Neural cell (in vitro differentiated cells): Measurements from ENCODE around the gene WDR20. TPM values are rescaled to one million over a fixed set of nuclear protein-coding genes. Genes with fewer than 3 reads are reported as not detected.

Experiments
- H2AFZ ChIP-seq: fragments of 200-600, 300-800 bp; sonication (generic), shearing (Covaris generic); 2 replicates; pipeline ENCODE4 v1.6.0; 2014; ENCODE audit warnings: low read depth, mild to moderate bottlenecking, antibody characterized with exemption, low read length, moderate library complexity
- H3F3A ChIP-seq: fragments of 200-600 bp; shearing (Covaris generic); 2 replicates; pipeline ENCODE4 v1.6.1; 2016; ENCODE audit warnings: mild to moderate bottlenecking, moderate library complexity, mixed read lengths, antibody characterized with exemption, low read length; ENCODE audit not compliant: insufficient read depth, poor library complexity, severe bottlenecking
- H3K27ac ChIP-seq: fragments of 200-600, 300-800 bp; sonication (generic), shearing (Covaris generic); 2 replicates; pipeline ENCODE4 v1.5.1; 2014; ENCODE audit warnings: mild to moderate bottlenecking, low read length, moderate library complexity
- H3K27me3 ChIP-seq: fragments of 300-800, 200-600 bp; sonication (generic), shearing (Covaris generic); 2 replicates; pipeline ENCODE4 v1.6.0; 2014; ENCODE audit warnings: mild to moderate bottlenecking, low read depth, low read length, moderate library complexity; ENCODE audit not compliant: insufficient read depth
- H3K36me3 ChIP-seq: fragments of 300-800, 200-600 bp; sonication (generic), shearing (Covaris generic); 2 replicates; pipeline ENCODE4 v1.5.1; 2014; ENCODE audit warnings: mild to moderate bottlenecking, antibody characterized with exemption, low read length, moderate library complexity; ENCODE audit not compliant: insufficient read depth
- H3K4me2 ChIP-seq: fragments of 300-800, 200-600 bp; sonication (generic), shearing (Covaris generic); 2 replicates; pipeline ENCODE4 v1.6.0; 2014; ENCODE audit warnings: mild to moderate bottlenecking, low read length
- H3K4me3 ChIP-seq: fragments of 300-800, 200-600 bp; sonication (generic), shearing (Covaris generic); 2 replicates; pipeline ENCODE4 v1.5.1; 2014; ENCODE audit warnings: mild to moderate bottlenecking, low read length, moderate library complexity
- H3K79me2 ChIP-seq: fragments of 200-600 bp; shearing (Covaris generic); replicated peaks from 2 replicates; pipeline ENCODE4 v1.6.0; 2014; ENCODE audit warnings: mild to moderate bottlenecking, low read length, moderate library complexity; ENCODE audit not compliant: insufficient read depth
- H3K9ac ChIP-seq: fragments of 300-800, 200-600 bp; sonication (generic), shearing (Covaris generic); 2 replicates; pipeline ENCODE4 v1.6.1; 2016; ENCODE audit warnings: mild to moderate bottlenecking, low read length, mixed read lengths
- H3K9me2 ChIP-seq: fragments of 200-600 bp; shearing (Covaris generic); 2 replicates; pipeline ENCODE4 v1.6.1; 2016; ENCODE audit warnings: mild to moderate bottlenecking, low read length, mixed read lengths; ENCODE audit not compliant: insufficient read depth
- H3K9me3 ChIP-seq: fragments of 200-600, 300-800 bp; sonication (generic), shearing (Covaris generic); 2 replicates; pipeline ENCODE4 v1.6.1; 2016; ENCODE audit warnings: mild to moderate bottlenecking, mixed run types, low read length, moderate library complexity, mixed read lengths
- H4K20me1 ChIP-seq: fragments of 200-600 bp; shearing (Covaris generic); 2 replicates; pipeline ENCODE4 v1.6.1; 2016; ENCODE audit warnings: mild to moderate bottlenecking, mixed run types; ENCODE audit not compliant: insufficient read depth
- EP300 ChIP-seq: fragments of 450-650 bp; conservative IDR thresholded peaks from 2 replicates; pipeline ENCODE4 v1.6.1; 2014; ENCODE audit warnings: antibody characterized with exemption, mild to moderate bottlenecking, moderate library complexity; ENCODE audit not compliant: poor library complexity, severe bottlenecking
- EZH2 ChIP-seq: fragments of 200-600, 300-800 bp; shearing (Covaris generic), sonication (generic); IDR thresholded peaks from 2 replicates; pipeline ENCODE4 v1.6.1; 2014; ENCODE audit warnings: antibody characterized with exemption, low read length, borderline replicate concordance, mild to moderate bottlenecking; ENCODE audit not compliant: insufficient read depth, poor library complexity, severe bottlenecking
- MXI1 ChIP-seq: fragments of 450-650 bp; conservative IDR thresholded peaks from 2 replicates; pipeline ENCODE4 v1.6.1; 2014; ENCODE audit warnings: antibody characterized with exemption, mild to moderate bottlenecking; ENCODE audit not compliant: poor library complexity, severe bottlenecking
- POLR2AphosphoS5 ChIP-seq: IDR thresholded peaks from 2 replicates; pipeline ENCODE4 v1.6.1; 2012
- RAD21 ChIP-seq: fragments of 450-650 bp; conservative IDR thresholded peaks from 2 replicates; pipeline ENCODE4 v1.6.1; 2014; ENCODE audit warnings: antibody characterized with exemption, mild to moderate bottlenecking, moderate library complexity
- REST ChIP-seq: IDR thresholded peaks from 2 replicates; pipeline ENCODE4 v1.6.1; 2012; ENCODE audit warnings: borderline replicate concordance
- SMC3 ChIP-seq: fragments of 450-650 bp; conservative IDR thresholded peaks from 2 replicates; pipeline ENCODE4 v1.6.1; 2014; ENCODE audit warnings: antibody characterized with exemption, mild to moderate bottlenecking, moderate library complexity; ENCODE audit not compliant: poor library complexity
- TAF1 ChIP-seq: IDR thresholded peaks from 2 replicates; pipeline ENCODE4 v1.6.1; 2012; ENCODE audit warnings: low read depth
- polyA plus RNA-seq: library from polyadenylated mRNA; depleted of rRNA; stranded (reverse); fragments of >200 nt; gene quantifications from 2 replicates; pipeline ENCODE4 v1.2.3, GENCODE V29; 2014
- TF ChIP-seq, protein P1 (sequence below): fragments of 450-650 bp; IDR thresholded peaks from 2 replicates; pipeline ENCODE4 v1.5.1; 2014; ENCODE audit warnings: antibody characterized with exemption, mild to moderate bottlenecking, moderate library complexity; ENCODE audit not compliant: poor library complexity, severe bottlenecking

Gene WDR20
- polyA plus RNA-seq, 1 donor from 2014 or later: 28.6 TPM

GRCh38 chr14:102202944-102203343 is 63.2 kb downstream of the WDR20 start:
- Histone ChIP-seq H3K9me2 (no peaks in the 10 kb centered on the region), H3K9ac (no peak overlapping the region), H3K36me3 (peaks cover 7% of the 10 kb centered on the region), H3K27me3 (no peaks in the 10 kb centered on the region), H3K27ac (no peak overlapping the region), H3K4me2 (no peak overlapping the region), H3K4me3 (no peak overlapping the region), H3F3A (no peaks in the 10 kb centered on the region), H3K9me3 (no peaks in the 10 kb centered on the region), H4K20me1 (no peaks in the 10 kb centered on the region), H3K79me2 (no peaks in the 10 kb centered on the region), H2AFZ (no peak overlapping the region)
- TF ChIP-seq EP300 (no peak), REST (no peak), TAF1 (no peak), MXI1 (no peak)

GRCh38 chr14:102203382-102203781 is 63.7 kb downstream of the WDR20 start:
- Histone ChIP-seq H4K20me1 (no peaks in the 10 kb centered on the region), H3K36me3 (peaks cover 7% of the 10 kb centered on the region), H2AFZ (no peak overlapping the region), H3K27me3 (no peaks in the 10 kb centered on the region), H3K9me2 (no peaks in the 10 kb centered on the region), H3K9ac (no peak overlapping the region), H3K9me3 (no peaks in the 10 kb centered on the region), H3K79me2 (no peaks in the 10 kb centered on the region), H3K27ac (no peak overlapping the region), H3K4me3 (no peak overlapping the region), H3F3A (no peaks in the 10 kb centered on the region), H3K4me2 (no peak overlapping the region)
- TF ChIP-seq TAF1 (no peak), EZH2 (no peak), POLR2AphosphoS5 (no peak), EP300 (no peak), RAD21 (no peak), SMC3 (no peak)
- TF ChIP-seq, protein P1, sequence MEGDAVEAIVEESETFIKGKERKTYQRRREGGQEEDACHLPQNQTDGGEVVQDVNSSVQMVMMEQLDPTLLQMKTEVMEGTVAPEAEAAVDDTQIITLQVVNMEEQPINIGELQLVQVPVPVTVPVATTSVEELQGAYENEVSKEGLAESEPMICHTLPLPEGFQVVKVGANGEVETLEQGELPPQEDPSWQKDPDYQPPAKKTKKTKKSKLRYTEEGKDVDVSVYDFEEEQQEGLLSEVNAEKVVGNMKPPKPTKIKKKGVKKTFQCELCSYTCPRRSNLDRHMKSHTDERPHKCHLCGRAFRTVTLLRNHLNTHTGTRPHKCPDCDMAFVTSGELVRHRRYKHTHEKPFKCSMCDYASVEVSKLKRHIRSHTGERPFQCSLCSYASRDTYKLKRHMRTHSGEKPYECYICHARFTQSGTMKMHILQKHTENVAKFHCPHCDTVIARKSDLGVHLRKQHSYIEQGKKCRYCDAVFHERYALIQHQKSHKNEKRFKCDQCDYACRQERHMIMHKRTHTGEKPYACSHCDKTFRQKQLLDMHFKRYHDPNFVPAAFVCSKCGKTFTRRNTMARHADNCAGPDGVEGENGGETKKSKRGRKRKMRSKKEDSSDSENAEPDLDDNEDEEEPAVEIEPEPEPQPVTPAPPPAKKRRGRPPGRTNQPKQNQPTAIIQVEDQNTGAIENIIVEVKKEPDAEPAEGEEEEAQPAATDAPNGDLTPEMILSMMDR: no peak

DNA sequence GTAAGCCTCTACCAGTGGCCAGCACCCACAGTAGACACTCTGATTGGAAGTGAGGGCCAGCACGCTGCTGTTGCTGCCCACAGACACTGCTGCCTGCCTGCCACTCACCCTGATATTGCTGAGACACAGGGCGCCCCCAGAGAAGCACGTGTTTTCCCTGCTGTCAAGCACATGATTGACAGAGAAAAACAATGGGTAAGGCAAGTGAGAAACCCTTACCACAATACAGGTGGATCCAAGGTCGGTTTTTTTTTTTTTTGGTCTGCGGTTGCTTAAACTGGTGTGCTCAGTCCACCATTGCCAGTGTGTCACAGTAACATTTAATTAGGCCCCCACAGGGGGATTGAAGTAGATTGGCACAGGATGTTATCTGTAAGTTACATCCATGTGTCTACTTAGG is 65.9 kb downstream of the WDR20 start:
- no peak overlapping the region for H3K4me3 ChIP-seq
- no peaks in the 10 kb centered on the region for H3K79me2 ChIP-seq
- H3K9me2 ChIP-seq: no peaks in the 10 kb centered on the region
- H4K20me1 ChIP-seq: no peaks in the 10 kb centered on the region
- no peaks in the 10 kb centered on the region for H3K27me3 ChIP-seq
- no peak overlapping the region for H3K4me2 ChIP-seq
- TF ChIP-seq SMC3 (no peak), EP300 (peak; percentile 62), RAD21 (no peak), POLR2AphosphoS5 (peak; percentile 35), EZH2 (no peak), MXI1 (no peak)
- H3K36me3 ChIP-seq: peaks cover 7% of the 10 kb centered on the region
- H3K9me3 ChIP-seq: no peaks in the 10 kb centered on the region
- no peaks in the 10 kb centered on the region for H3F3A ChIP-seq
- no peak overlapping the region for H3K27ac ChIP-seq
- H2AFZ ChIP-seq: no peak overlapping the region
- H3K9ac ChIP-seq: no peak overlapping the region
